WTC11 (cell line): Measurements from ENCODE around the gene OTOG. TPM values are rescaled to one million over a fixed set of nuclear protein-coding genes. Genes with fewer than 3 reads are reported as not detected.

Experiments
- ATAC-seq: fragments of 200-7000 bp; cut with Tn5 transposase; 2 replicates; pipeline ENCODE4 v1.10.0; 2021; ENCODE audit warnings: mild to moderate bottlenecking, moderate library complexity
- CTCF ChIA-PET: fragments of 300-600 bp; sonication (Branson Sonifier 250); formaldehyde crosslinking; loops from one replicate; lab custom pipeline; 2021; ENCODE audit warnings: antibody characterized with exemption; lab: Charles Lee
- POLR2A ChIA-PET: fragments of 350-600 bp; sonication (Branson Sonifier 250); formaldehyde crosslinking; loops from one replicate; lab custom pipeline; 2021; ENCODE audit warnings: antibody characterized with exemption; lab: Charles Lee
- DNase-seq: peaks from one replicate; pipeline ENCODE4 v3.0.0; 2021; ENCODE audit warnings: low spot score
- H3K27ac Mint-ChIP-seq: 2 replicates; pipeline ENCODE4 v1.8.0; 2021; ENCODE audit warnings: mixed read lengths
- H3K27me3 Mint-ChIP-seq: 2 replicates; pipeline ENCODE4 v1.8.0; 2021; ENCODE audit warnings: low read depth, mild to moderate bottlenecking, moderate library complexity, mixed read lengths
- H3K36me3 Mint-ChIP-seq: 2 replicates; pipeline ENCODE4 v1.8.0; 2021; ENCODE audit warnings: mixed read lengths
- H3K4me1 Mint-ChIP-seq: 2 replicates; pipeline ENCODE4 v1.8.0; 2022; ENCODE audit warnings: mixed read lengths
- H3K4me3 Mint-ChIP-seq: 2 replicates; pipeline ENCODE4 v1.8.0; 2021; ENCODE audit warnings: mild to moderate bottlenecking, moderate library complexity, mixed read lengths
- H3K9me3 Mint-ChIP-seq: 2 replicates; pipeline ENCODE4 v1.8.0; 2021; ENCODE audit warnings: mixed read lengths
- AFF4 ChIP-seq: sonication (generic); formaldehyde crosslinking; IDR thresholded peaks from 2 replicates; pipeline ENCODE4 v1.8.1; 2023; ENCODE audit warnings: mild to moderate bottlenecking, missing genetic modification reagents, borderline replicate concordance
- ATF6 ChIP-seq: sonication (generic); formaldehyde crosslinking; IDR thresholded peaks from 2 replicates; pipeline ENCODE4 v1.8.1; 2023; ENCODE audit warnings: mild to moderate bottlenecking, missing genetic modification reagents
- CREB1 ChIP-seq: sonication (generic); formaldehyde crosslinking; IDR thresholded peaks from 2 replicates; pipeline ENCODE4 v1.8.0; 2023; ENCODE audit warnings: mild to moderate bottlenecking, missing genetic modification reagents
- CTCF ChIP-seq: fragments of 200-600 bp; IDR thresholded peaks from 2 replicates; pipeline ENCODE4 v1.8.0; 2022; ENCODE audit warnings: antibody characterized with exemption
- ETV6 ChIP-seq: sonication (generic); formaldehyde crosslinking; IDR thresholded peaks from 2 replicates; pipeline ENCODE4 v1.8.1; 2022; ENCODE audit warnings: mild to moderate bottlenecking, missing genetic modification reagents
- FOXK1 ChIP-seq: sonication (generic); formaldehyde crosslinking; IDR thresholded peaks from 2 replicates; pipeline ENCODE4 v1.8.0; 2022; ENCODE audit warnings: mild to moderate bottlenecking, moderate library complexity, missing genetic modification reagents
- FOXP1 ChIP-seq: sonication (generic); formaldehyde crosslinking; IDR thresholded peaks from 2 replicates; pipeline ENCODE4 v1.8.0; 2022; ENCODE audit warnings: missing genetic modification reagents, mild to moderate bottlenecking, moderate library complexity, borderline replicate concordance
- GTF2I ChIP-seq: fragments of 250-450 bp; sonication (Bioruptor Pico); conservative IDR thresholded peaks from 2 replicates; pipeline ENCODE4 v1.4.0; 2021; ENCODE audit warnings: mild to moderate bottlenecking
- IRF2 ChIP-seq: sonication (generic); formaldehyde crosslinking; IDR thresholded peaks from 2 replicates; pipeline ENCODE4 v1.8.0; 2022; ENCODE audit warnings: low read depth, missing genetic modification reagents, borderline replicate concordance
- KAT7 ChIP-seq: sonication (generic); formaldehyde crosslinking; IDR thresholded peaks from 2 replicates; pipeline ENCODE4 v1.8.1; 2023; ENCODE audit warnings: missing genetic modification reagents, mild to moderate bottlenecking, borderline replicate concordance
- PREB ChIP-seq: sonication (generic); formaldehyde crosslinking; IDR thresholded peaks from 2 replicates; pipeline ENCODE4 v1.8.1; 2022; ENCODE audit warnings: mild to moderate bottlenecking, missing genetic modification reagents, moderate library complexity, borderline replicate concordance
- RELA ChIP-seq: sonication (generic); formaldehyde crosslinking; IDR thresholded peaks from 2 replicates; pipeline ENCODE4 v1.8.1; 2022; ENCODE audit warnings: missing genetic modification reagents, mild to moderate bottlenecking, borderline replicate concordance
- RORB ChIP-seq: fragments of 250-450 bp; sonication (Bioruptor Pico); IDR thresholded peaks from 2 replicates; pipeline ENCODE4 v1.9.0; 2021; ENCODE audit warnings: mild to moderate bottlenecking
- TP53 ChIP-seq: sonication (generic); formaldehyde crosslinking; IDR thresholded peaks from 2 replicates; pipeline ENCODE4 v1.8.1; 2023; ENCODE audit warnings: mild to moderate bottlenecking, missing genetic modification reagents
- USF1 ChIP-seq: sonication (generic); formaldehyde crosslinking; IDR thresholded peaks from 2 replicates; pipeline ENCODE4 v1.8.0; 2022; ENCODE audit warnings: mild to moderate bottlenecking, missing genetic modification reagents
- ZNF317 ChIP-seq: sonication (generic); formaldehyde crosslinking; IDR thresholded peaks from 2 replicates; pipeline ENCODE4 v1.8.1; 2023; ENCODE audit warnings: low read depth, mild to moderate bottlenecking, moderate library complexity, missing genetic modification reagents, borderline replicate concordance
- ZNF425 ChIP-seq: fragments of 250-450 bp; sonication (Bioruptor Pico); conservative IDR thresholded peaks from 2 replicates; pipeline ENCODE4 v1.9.0; 2021; ENCODE audit warnings: mild to moderate bottlenecking
- total RNA-seq: library from RNA; stranded (reverse); gene quantifications from 3 replicates; pipeline ENCODE4 v1.2.3, GENCODE V29; 2021

Gene OTOG
- total RNA-seq, 1 experiment from 2014 or later, result 1.4 TPM

- TF ChIP-seq AFF4 (CRISPR knock-in tag), result no peak
- TF ChIP-seq RELA (CRISPR knock-in tag), result no peak
- TF ChIP-seq, all 79 proteins: peak for 0
Measured at GRCh38 chr11:17521106-17521900, 25.8 kb upstream of the OTOG start (continued).

GRCh38 chr11:17522655-17523054 lies 24.4 kb upstream of the OTOG start:
- TF ChIP-seq TP53 (CRISPR knock-in tag), result no peak
- no peak for TF ChIP-seq CTCF
- TF ChIP-seq CREB1 (CRISPR knock-in tag), result no peak
- no peak for TF ChIP-seq USF1 (CRISPR knock-in tag)
- no peak for TF ChIP-seq IRF2
- TF ChIP-seq FOXK1 (CRISPR knock-in tag), result no peak
- no peak for TF ChIP-seq ZNF317 (CRISPR knock-in tag)
- no peak for TF ChIP-seq ZNF425 (CRISPR knock-in tag)
- no peak for TF ChIP-seq ATF6
- TF ChIP-seq RELA (CRISPR knock-in tag), result no peak
- no peak for TF ChIP-seq FOXP1
- no peak for TF ChIP-seq RORB
- no peak for TF ChIP-seq PREB (CRISPR knock-in tag)
- TF ChIP-seq ETV6 (CRISPR knock-in tag), result no peak
- no peak for TF ChIP-seq KAT7 (CRISPR knock-in tag)
- TF ChIP-seq GTF2I (CRISPR knock-in tag), result no peak
- H3K27ac Mint-ChIP-seq, result no peak overlapping the region
- H3K27me3 Mint-ChIP-seq, result no peaks in the 10 kb centered on the region; the same call in 1 of the 2 replicates
- no peak for DNase-seq
- H3K4me1 Mint-ChIP-seq, result peaks cover 27% of the 10 kb centered on the region
- ChIA-PET POLR2A (no interaction called here), CTCF (interaction anchor here (0.5 to 1.7 kb wide), 2 partner anchors 168 to 199 kb away, joined by 3 to 5 read pairs; no protein-coding TSS in a partner anchor)
- H3K36me3 Mint-ChIP-seq, result peaks cover 3% of the 10 kb centered on the region
- ATAC-seq, result no peak
- no peaks in the 10 kb centered on the region for H3K9me3 Mint-ChIP-seq
- H3K4me3 Mint-ChIP-seq, result no peak overlapping the region
